ENCODE data around the gene AATF.

- no peak for TF ChIP-seq CTCF (IDR thresholded peaks at IDR 0.05; ENCODE audit: insufficient read depth, low read length)
- no peak for TF ChIP-seq POLR2AphosphoS5 (IDR thresholded peaks at IDR 0.05; ENCODE audit: low read depth)
Measured at GRCh38 chr17:37019741-37020129, 71.0 kb downstream of the AATF start.

All from HL-60 (cell line).